GM10266 (cell line): Measurements from ENCODE around the gene THOC2.
"Not testable (repeated sequence)": the region's sequence is repeated elsewhere in the genome, so short reads cannot be mapped to it uniquely, and the experiment has no call there.

Experiments used
- DNase-seq: peaks from one replicate; pipeline ENCODE4 v3.0.0; 2012; ENCODE audit errors: extremely low spot score
- TF ChIP-seq, protein P1 (sequence below): IDR thresholded peaks from 2 replicates; pipeline ENCODE4 v1.5.1; 2012; ENCODE audit warnings: mild to moderate bottlenecking, low read depth; ENCODE audit not compliant: control insufficient read depth, insufficient read depth; ENCODE audit errors: missing control alignments

The THOC2 gene, protein sequence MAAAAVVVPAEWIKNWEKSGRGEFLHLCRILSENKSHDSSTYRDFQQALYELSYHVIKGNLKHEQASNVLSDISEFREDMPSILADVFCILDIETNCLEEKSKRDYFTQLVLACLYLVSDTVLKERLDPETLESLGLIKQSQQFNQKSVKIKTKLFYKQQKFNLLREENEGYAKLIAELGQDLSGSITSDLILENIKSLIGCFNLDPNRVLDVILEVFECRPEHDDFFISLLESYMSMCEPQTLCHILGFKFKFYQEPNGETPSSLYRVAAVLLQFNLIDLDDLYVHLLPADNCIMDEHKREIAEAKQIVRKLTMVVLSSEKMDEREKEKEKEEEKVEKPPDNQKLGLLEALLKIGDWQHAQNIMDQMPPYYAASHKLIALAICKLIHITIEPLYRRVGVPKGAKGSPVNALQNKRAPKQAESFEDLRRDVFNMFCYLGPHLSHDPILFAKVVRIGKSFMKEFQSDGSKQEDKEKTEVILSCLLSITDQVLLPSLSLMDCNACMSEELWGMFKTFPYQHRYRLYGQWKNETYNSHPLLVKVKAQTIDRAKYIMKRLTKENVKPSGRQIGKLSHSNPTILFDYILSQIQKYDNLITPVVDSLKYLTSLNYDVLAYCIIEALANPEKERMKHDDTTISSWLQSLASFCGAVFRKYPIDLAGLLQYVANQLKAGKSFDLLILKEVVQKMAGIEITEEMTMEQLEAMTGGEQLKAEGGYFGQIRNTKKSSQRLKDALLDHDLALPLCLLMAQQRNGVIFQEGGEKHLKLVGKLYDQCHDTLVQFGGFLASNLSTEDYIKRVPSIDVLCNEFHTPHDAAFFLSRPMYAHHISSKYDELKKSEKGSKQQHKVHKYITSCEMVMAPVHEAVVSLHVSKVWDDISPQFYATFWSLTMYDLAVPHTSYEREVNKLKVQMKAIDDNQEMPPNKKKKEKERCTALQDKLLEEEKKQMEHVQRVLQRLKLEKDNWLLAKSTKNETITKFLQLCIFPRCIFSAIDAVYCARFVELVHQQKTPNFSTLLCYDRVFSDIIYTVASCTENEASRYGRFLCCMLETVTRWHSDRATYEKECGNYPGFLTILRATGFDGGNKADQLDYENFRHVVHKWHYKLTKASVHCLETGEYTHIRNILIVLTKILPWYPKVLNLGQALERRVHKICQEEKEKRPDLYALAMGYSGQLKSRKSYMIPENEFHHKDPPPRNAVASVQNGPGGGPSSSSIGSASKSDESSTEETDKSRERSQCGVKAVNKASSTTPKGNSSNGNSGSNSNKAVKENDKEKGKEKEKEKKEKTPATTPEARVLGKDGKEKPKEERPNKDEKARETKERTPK (N-terminal part only)

DNA sequence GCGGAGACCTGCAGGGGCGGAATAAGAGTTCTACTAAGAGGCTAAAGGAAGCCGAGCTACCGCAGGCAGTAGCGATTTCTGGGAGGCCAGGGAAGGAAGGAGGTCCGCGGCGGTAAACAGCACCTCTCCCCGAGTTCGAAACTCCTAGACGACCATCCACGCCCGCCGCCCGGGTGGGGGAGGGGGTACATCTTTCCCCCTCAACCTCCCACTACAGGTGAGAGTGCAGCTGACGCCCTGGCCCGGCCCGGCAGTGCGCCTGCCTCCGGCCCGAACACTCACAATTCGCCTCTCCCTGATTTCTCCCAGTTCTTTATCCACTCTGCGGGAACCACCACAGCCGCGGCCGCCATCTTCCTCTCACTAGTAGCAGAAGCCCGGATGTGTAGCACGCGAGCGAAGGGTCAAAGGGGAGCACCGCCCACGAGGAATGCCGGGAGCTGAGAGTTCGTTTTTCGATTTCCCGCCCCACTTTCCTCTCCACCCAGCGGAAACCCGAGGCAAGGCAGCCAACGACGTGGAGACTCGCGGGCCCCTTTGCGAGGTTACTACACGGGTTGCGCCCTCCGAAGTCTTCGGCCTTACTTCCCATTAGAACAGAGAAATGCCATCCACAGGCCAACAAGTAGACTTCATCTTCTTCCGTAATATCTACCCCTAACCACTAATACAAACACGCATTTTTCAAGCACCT lies at the start of gene THOC2:
Gene THOC2, minus strand, starts transcription at position 383 of the 694 bp plus-strand sequence. Its CDS starts 30 bp downstream, at position 353.
- DNase-seq, result peak; percentile 77
- TF ChIP-seq, protein P1, sequence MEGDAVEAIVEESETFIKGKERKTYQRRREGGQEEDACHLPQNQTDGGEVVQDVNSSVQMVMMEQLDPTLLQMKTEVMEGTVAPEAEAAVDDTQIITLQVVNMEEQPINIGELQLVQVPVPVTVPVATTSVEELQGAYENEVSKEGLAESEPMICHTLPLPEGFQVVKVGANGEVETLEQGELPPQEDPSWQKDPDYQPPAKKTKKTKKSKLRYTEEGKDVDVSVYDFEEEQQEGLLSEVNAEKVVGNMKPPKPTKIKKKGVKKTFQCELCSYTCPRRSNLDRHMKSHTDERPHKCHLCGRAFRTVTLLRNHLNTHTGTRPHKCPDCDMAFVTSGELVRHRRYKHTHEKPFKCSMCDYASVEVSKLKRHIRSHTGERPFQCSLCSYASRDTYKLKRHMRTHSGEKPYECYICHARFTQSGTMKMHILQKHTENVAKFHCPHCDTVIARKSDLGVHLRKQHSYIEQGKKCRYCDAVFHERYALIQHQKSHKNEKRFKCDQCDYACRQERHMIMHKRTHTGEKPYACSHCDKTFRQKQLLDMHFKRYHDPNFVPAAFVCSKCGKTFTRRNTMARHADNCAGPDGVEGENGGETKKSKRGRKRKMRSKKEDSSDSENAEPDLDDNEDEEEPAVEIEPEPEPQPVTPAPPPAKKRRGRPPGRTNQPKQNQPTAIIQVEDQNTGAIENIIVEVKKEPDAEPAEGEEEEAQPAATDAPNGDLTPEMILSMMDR, result no peak

DNA sequence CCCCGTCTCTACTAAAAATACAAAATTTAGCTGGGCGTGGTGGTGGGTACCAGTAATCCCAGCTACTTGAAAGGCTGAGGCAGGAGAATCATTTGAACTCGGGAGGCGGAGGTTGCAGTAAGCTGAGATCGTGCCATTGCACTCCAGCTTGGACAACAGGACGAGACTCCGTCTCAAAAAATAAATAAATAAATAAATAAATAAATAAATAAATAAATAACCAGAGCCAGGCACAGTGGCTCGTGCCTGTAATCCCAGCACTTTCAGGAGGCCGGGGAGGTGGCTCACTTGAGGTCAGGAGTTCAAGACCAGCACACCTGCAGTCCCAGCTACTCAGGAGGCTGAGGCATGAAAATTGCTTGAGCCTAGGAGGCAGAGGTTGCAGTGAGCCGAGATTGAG lies 48.9 kb upstream of the THOC2 start:
- not testable (repeated sequence) for DNase-seq

DNA sequence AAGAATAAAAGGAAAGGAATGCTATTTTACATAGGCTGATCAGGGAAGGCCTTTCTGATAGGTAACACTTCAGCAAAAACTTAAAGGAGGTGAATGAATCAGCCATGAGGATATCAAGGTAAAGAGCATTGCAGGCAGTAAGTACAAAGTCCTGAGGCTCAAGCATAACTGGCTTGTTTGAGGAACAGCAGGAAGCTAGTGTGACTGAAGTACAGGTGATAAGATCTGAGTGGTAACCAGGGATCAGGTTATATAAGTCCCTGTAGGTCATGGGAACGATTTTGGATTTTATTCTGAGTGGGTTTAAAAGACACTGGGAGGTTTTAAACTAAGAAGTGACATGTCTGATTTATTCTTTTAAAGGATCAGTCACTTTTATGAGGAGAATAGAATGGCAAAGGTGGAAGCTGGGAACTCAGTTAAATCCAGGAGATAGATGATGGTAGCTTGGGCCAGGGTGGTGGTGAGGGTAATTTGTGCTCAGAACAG lies 47.1 kb upstream of the THOC2 start:
- no peak for DNase-seq
- TF ChIP-seq, protein P1, result no peak

DNA sequence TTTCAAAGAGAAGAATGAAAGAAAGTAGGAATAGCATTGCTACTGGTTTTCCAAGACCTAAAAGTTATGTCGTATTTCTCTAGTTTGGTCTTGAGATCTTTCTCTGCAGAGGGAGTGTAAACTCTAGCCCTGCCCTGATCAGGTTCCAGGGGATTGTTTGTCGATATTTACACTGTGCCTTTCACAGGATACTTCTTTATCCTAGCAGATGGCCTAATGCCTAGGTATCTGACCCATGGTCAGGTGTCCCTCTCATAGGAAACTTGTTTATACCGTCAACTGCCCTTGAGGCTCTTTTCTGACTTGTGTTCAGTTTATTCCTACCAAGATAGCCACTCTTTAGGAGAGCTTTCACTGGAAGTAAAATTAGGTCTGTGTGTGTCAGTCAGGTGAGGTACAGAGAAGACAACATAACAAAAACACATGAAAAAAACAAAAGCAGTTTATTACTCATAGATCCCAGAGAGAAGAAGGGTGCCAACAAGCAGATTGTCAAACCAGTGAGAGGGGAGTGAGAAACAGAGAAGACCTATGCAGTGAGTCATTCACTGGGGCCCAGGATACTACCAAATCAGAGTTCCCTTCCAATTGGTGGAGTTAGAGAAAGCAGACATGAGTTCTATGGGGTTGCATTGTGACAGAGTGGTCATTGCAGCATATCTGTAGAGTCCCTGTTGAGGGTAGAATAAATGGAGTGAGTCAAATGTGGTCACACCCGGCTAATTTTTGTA lies 40.6 kb upstream of the THOC2 start:
- DNase-seq, result no peak
- TF ChIP-seq, protein P1, result no peak

DNA sequence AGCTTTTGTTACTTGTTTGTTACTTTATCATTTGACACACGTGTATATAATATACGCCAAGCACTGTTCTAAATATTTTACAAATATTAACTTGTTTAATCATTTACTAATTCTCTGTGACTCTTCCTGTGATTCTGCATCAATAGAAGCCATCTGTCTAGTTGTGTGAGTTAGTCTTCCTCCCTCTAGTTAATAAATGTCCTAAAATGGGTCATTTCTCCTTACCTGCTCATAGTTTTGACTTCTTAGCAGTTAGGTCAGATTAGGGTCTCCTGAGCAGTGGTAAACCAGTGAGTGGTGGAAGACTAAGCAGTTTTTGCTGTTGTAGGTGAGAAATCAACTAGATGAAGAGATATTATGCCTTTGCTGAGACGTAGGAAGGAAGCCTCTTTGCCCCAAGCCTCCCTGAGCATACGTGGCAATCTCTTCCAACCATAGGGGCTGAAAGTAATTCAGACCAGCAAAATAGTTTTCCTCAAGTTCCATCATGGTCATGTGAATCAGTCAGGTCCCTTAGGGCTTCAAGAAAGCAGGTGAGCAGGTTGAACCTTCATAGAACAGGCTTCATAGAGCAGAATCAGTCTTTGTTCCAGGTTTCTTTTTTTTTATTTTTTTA lies 38.7 kb upstream of the THOC2 start:
- DNase-seq, result no peak
- TF ChIP-seq, protein P1, result no peak

DNA sequence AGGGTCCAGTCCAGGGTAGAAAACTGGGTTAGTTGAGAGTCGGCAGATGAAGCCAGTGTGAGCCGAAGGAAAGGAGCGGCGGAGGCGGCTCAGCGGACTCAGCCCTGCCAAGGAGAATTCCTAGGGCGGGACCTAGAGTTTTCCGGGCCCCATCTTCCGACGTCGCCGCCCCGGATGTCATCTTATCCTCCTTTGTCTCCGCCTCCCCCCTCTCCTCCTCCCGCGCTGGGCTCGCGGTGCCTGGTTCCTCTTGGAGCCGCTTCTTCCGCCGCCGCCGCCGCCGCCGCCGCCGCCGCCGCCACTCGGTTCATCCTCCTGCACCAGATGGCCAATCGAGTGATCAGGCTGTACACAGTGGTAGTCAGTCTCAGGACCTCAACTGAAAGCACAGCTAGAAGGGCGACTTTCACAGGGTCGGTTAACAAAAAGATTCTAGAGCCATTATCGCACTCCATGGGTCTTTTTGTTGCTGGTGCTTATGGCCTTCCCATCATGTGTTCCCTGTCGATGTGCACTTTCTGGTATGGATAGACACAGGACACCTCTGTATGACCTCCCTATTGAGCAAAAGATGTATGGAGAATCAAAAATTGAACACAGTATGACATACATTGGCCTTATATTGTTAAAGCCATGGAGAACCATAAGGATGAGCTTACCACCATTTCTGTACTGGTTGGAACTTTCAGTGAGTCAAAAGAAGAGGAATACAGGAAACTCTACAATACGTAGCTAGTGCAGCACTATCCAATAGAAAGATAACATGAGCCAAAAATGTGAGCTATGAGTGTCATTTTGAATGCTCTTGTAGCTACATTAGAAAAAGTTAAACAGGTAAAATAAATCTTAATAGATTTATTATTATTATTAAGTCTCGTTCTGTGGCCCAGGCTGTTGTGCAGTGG lies 32.4 kb upstream of the THOC2 start:
- TF ChIP-seq, protein P1, result no peak
- DNase-seq, result peak; percentile 74

DNA sequence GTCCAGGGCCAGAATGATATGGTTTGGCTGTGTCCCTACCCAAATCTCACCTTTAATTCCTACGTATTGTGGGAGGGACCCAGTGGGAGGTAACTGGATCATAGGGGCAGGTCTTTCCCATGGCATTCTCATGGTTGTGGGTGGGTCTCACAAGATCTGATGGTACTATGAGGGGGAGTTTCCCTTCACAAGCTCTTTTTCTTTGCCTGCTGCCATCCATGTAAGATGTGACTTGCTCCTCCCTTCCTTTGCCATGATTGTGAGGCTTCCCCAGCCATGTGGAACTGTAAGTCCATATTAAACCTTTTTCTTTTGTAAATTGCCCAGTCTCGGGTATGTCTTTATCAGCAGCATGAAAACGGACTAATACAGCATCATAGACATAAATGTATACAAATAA lies 27.0 kb upstream of the THOC2 start:
- not testable (repeated sequence) for DNase-seq

DNA sequence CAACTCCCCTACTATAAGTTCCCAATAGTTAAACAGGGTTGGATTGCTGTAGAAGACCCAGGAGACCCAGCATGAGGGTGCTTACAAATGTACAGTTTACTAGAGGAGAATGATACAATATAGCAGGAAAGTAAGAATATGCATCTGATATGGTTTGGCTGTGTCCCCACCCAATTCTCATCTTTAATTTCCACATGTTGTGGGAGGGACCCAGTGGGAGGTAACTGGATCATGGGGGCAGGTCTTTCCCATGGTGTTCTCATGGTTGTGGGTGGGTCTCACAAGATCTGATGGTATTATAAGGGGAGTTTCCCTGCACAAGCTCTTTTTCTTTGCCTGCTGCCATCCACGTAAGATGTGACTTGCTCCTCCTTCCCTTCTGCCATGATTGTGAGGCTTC lies 24.9 kb upstream of the THOC2 start:
- DNase-seq, result not testable (repeated sequence)
